RPMI8226 (cell line): ENCODE data around the gene ATF5.

Source experiments
- DNase-seq: peaks from one replicate; pipeline ENCODE4 v3.0.0-alpha.2; 2015

Gene ATF5

DNA sequence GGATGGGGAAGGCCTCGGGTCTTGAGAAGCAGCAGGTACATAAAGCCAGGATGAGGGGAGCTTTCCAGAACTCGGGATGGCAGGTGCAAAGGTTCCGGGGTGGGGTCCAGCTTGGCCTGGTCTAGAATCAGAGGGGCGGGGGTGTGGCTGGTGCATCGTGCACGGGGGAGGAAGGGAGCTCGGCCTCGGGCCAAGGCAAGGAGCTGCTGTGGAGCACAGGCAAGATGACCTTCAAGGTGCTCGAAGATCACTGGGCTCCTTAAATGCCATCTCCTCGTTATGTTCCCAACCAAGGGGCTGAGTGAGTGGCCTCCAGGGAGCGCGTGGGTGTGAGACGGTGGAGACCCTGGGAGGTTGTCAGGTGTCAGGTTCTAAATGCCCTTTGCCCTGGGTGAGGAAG is 48.1 kb downstream of the ATF5 start:
- DNase-seq: no peak

DNA sequence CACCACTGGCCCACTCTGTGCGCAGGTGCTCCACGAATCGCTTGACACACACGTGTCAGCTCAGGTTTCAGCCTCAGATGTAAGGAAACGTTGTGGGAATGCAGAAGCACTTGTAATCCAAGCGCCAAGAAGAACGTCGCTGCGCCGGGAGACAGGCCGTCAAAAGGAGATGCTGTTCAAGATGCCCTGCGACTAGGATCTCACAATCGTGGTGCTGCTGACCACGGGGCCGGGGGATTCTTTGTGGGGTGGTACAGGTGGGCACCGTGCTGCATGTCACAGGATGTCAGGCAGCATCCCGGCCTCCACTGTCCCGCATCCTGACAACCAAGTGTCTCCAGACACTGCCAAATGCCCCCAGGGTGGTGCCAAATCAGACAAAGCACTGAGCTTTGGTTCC is 48.9 kb downstream of the ATF5 start:
- no peak for DNase-seq

DNA sequence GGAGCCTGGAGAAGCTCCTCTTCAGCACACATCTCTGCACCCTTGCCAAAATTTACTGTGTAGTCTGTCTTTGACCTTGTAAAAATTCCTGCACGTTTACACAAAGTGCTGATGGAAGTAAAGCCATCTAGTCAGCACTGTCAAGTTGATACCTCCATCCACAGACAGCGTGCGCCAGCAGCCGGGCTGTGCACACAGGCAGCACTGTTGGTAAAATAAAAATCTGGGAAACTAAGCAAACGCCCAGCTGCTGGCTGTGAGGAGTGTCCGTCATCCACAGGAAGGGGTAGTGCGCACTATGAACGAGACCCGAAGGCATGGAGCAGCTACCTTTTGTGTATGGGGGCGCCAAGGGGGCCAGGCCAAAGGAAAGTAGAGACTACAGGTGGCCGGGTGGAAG is 49.3 kb downstream of the ATF5 start:
- no peak for DNase-seq

DNA sequence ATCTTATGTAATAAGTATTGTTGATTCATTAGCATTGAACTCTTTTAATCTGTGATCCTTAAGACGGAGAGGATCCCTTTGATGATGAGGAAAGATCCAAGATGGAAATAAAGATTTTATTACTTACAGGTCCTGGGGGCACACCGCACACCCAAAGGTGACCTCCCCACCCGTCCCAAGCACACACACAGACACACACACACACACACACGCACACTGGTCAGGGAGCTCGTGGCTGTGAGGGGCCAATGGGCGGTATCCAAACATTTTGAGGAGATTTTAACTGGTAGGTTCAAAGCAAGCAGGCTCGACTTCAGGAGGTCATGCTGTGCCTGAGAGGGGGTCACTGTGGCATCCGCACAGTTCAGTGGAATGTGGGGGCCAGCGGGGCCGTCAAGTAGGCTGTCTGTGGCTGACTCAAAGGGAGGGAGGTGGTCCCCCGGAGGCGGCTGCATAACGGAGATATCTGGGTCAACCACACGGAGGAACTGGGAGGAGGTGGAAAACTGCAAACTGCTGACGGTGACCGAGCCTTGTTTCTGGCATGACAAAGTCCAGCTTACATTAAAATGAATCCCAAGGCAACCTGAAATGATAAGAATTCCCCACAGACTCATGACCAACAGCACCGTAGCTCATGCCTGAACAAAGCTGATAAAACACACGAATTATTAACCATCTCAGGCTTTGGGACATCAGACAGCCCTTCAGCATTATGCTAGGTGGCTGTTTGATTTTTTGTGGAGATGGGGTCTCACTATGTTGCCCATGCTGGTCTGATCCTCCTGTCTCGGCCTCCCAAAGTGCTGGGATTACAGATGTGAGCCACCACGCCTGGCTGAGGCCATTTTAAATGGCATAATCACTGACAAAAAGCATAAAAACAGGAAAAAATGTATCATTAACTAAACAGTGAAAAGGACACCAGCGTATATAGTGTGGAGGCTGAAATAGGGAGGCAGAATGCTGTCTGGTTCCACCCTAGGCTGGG is 52.9 kb downstream of the ATF5 start:
- no peak for DNase-seq
